GM21529 (cell line): ENCODE results near the gene TXNL4B.

ENCODE experiments used
- ATAC-seq: cut with Tn5 transposase; IDR thresholded peaks from one replicate; pipeline ENCODE4 v1.9.1; 2021; ENCODE audit not compliant: unreplicated experiment

TXNL4B gene

GRCh38 chr16:72093448-72094265 lies at the start of gene TXNL4B, which contains the start of gene DHX38:
TSS of gene TXNL4B (minus strand) at chr16:72093620. CDS start at chr16:72090749, 2,871 bp downstream.
TSS of gene DHX38 (plus strand) at chr16:72093847. CDS start at chr16:72096158, 2,311 bp downstream.
- ATAC-seq, result peak; percentile 97

GRCh38 chr16:72142476-72142875 lies 49.1 kb upstream of the TXNL4B start:
- no peak for ATAC-seq

GRCh38 chr16:72139908-72140307 lies 46.5 kb upstream of the TXNL4B start:
- ATAC-seq, result no peak

GRCh38 chr16:72138064-72138572 lies 44.7 kb upstream of the TXNL4B start:
- no peak for ATAC-seq

- ATAC-seq, result no peak
Measured at GRCh38 chr16:72137380-72138063, 44.1 kb upstream of the TXNL4B start.

GRCh38 chr16:72134507-72134906 lies 41.1 kb upstream of the TXNL4B start:
- ATAC-seq, result no peak

GRCh38 chr16:72132726-72133125 lies 39.3 kb upstream of the TXNL4B start:
- ATAC-seq, result no peak

DNA sequence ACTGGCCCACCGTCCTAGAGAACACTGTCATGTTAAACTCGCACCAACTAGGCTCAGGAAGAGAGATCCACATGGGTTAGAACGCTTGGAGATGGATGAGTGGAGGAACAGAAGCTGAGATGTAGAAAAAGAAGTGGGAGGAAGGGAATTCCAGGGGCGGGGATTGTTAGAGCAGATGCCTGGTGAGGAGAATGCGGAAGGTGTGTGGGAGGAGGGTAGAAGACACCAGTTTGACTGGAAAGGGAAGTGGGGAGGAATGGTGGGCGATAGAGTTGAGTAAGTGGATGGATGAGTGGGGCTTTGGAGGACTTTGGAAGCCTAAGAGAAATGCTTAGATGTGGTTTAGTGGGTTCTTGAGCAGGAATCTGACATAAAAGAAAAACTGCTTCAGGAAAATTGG lies 37.6 kb upstream of the TXNL4B start:
- ATAC-seq, result no peak

DNA sequence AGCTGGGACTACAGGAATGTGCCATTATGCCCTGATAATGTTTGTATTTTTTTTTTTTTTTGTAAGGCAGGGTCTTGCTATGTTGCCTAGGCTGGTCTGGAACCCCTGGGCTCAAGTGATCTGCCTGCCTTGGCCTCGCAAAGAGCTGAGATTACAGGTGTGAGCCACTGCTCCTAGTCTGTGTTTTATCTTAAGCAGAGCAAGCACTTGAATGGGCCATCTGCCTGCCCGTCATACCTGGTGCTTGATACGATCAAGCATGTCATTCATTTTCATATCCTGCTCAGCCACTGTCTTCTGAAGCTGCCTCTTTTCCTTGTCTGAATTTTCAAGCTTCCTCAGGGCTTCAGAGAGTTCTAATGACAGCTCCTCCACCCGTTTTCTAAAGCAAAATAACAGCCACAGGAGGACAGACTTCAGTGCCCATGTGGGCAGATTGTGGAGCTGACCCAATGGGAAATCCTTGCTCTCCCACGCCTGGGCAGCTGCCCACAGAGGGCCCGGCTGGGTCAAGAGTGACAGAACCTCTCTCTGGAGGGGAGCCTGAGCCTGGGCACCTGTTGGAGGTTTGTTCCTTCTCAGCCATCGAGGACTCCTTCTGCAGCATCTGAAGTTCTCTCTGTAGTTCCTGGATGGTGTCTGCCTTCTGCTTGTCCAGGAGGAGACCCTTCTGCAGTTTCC lies 36.7 kb upstream of the TXNL4B start:
- ATAC-seq, result no peak

GRCh38 chr16:72128701-72129100 lies 35.3 kb upstream of the TXNL4B start:
- no peak for ATAC-seq

DNA sequence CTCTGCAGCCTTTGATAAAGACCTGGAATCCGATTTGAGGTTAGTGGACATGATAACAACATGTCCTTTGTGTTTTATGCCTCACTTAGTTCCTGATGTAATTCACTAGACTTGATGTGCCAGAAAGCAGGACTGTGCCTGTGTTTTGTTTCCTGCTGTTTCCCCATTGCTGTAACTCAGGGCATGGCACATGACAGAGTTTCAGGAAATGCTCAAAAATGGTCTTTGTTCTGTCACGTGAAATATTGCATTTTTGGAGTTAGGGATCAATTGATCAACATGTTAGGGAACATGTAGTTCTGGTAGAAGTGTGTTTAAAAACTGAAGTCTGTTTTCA lies 33.0 kb upstream of the TXNL4B start:
- no peak for ATAC-seq

DNA sequence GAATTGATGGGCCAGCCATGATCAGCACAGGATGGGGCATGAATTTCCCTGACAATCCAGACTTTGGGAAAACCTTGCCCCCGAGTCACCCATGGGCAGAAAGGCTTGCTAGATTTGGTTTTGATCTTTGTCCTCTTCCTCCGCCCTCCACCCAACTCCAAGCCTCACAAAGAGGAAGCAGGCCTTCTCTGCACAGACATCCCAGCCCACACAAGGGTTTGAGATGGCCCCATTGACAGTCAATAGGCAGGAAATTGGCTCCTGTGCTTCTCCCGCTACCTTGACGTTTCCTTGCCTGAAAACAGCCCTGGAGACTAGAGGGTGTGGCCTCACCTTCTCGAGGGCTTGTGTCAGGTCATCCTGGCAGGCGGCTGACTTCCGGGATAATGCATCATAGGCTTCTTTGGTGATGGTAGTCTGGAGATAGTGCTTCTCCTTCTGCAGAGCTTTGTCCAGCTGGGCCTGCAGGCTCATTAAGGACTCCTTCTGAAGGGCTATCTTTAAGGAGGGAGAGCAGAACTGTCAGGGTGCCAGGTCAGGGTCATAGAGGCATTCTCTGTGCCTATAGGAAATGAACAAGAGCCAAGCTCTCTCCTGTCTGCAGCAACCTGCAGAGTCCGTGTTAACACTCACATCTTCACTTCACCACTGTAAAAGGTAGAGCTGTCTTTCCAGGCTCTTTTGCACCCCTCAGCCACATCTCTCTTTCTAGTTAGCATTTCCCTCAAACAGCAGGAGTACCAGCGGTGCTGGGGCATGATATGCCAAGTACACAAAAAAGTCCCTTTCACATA lies 32.4 kb upstream of the TXNL4B start:
- no peak for ATAC-seq

DNA sequence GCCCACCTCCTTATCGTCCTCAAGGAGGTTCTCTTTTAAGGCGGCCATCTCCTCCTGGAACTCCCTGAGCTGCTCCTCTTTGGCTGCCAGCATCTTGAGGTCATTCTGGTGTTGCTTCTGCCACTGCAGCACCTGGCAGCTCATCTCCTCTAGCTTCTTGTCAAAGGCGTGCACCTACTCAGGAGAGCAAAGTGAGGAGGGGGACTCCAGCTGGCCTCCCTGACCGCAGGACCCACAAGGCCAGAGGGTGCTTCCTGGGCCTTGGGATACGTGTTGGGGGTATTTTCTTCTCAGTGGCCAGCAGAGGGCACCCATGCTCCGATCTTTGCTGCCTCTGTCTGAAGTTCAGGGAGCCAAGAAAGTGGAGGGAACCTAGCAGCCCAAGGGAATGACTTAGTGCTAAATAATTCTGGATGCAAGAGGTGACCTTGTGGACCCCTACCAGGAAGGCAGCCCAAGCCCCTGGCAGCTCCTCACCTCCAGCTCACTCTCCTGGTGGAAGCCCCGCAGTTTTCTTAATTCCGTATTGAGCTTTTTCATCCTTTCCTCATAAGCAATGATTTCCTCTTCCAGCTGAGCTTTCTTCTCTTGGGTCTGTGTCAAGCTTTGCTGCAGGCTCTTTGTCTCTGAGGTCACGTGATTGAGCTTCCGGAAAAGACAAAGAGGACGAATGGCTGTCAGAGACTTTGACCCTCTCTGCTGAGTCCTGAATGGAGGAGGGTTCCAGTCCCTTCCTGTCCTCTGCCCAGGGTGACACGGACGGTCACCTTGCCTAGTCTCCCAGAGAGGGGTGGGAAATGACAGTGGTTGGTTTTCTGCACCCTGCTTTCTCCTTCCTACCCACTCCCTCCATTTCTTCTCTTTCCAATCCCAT lies 31.6 kb upstream of the TXNL4B start:
- peak; percentile 70 for ATAC-seq

DNA sequence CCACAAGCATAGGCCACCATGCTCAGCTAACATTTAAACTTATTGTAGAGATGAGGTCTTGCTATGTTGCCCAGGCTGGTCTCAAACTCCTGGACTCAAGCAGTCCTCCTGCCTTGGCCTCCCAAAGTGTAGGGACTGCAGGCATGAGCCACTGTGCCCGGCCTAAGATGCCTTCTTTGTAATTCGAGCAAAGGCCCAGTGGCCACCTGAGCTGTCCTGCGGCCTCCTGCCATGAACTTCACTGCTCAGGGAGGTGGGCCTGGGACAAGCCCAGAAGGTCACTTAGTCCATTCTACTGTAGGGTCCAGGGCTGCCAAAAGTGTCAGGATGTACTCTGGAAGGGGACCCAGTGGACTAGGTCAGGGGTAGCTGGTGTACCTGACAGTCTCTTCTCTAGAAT lies 30.7 kb upstream of the TXNL4B start:
- ATAC-seq, result no peak

DNA sequence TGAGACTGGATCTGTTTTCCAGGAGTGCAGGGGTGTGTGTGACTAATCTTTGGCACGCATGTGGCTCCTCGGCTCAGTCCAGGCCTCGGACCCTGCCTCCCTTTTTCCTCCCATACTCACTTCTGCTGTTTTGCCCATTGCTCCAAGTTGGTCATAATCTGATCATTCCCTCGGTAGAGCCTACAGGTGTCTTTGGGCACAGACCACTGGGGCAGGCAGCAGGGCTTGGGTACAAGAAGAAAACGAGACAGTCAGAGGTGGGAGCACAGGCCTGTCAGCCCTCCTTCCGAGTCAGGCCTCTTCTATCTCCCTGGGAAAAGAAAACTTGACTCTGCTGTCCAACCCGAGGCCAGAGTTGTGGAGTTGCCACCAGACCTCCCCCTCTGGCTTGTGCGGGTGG lies 30.0 kb upstream of the TXNL4B start:
- no peak for ATAC-seq

DNA sequence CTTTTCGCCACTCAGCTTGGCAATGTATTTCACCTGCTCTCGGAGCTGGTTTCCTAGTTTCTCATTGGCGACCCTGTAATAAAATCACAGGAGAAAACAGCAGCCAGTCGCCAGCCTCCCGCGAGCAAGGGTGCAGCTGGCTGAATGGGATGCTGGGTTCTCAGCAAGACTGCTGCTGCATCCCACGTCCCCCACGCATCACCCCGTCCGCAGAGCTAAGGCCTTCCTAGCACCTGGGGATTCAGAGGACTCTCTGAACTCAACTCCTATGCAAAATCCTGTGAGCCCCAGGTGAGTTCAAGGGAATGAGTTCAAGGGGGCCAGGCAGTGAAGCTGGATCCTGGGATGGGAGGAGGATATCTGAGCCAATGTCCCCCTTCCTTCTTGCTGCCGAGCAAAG lies 29.5 kb upstream of the TXNL4B start:
- no peak for ATAC-seq

DNA sequence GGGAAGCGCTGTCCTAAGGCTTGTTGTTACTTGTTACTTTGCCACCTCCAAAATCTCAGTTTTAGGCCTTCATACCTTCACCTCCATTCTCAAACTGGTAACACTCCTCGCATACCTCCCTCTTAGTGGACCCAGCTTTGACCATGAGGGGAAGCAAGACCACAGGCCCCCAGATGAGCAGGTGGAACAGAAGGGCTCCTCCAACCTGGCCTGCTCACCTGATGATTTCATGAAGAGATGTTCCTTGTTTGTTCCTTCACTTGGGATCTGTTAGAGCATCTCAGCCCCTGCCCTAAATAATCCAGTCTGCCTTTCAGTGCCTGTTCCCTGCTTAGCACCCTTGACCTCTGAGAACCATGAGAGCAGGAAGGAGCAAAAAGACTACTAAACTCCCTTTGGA lies 28.9 kb upstream of the TXNL4B start:
- no peak for ATAC-seq

- no peak for ATAC-seq
Measured at GRCh38 chr16:72120026-72120425, 26.6 kb upstream of the TXNL4B start.

GRCh38 chr16:72113616-72113945 lies 20.2 kb upstream of the TXNL4B start:
- ATAC-seq, result no peak
